ENCODE measurements around the gene MSRB3. TPM values are rescaled to one million over a fixed set of nuclear protein-coding genes. Genes with fewer than 3 reads are reported as not detected.

MSRB3 gene
- total RNA-seq, 1 donor from 2014 or later = 18.3 TPM

GRCh38 chr12:65420941-65421340, 142.5 kb downstream of the MSRB3 start:
- H3K36me3 ChIP-seq (ENCODE audit: control insufficient read depth, insufficient read depth, low read length) = no peaks in the 10 kb centered on the region
- DNase-seq (ENCODE audit: low read depth) = peak; percentile 35

GRCh38 chr12:65427646-65428045, 149.2 kb downstream of the MSRB3 start:
- no peaks in the 10 kb centered on the region for H3K27me3 ChIP-seq (ENCODE audit: control insufficient read depth, insufficient read depth, low read length)
- no peaks in the 10 kb centered on the region for H3K36me3 ChIP-seq (ENCODE audit: control insufficient read depth, insufficient read depth, low read length)
- DNase-seq (ENCODE audit: low read depth) = no peak
- no peak overlapping the region for H3K4me3 ChIP-seq (ENCODE audit: low read depth, low read length)
- no peak for TF ChIP-seq CTCF (IDR thresholded peaks at IDR 0.05; ENCODE audit: insufficient read depth, low read length, poor library complexity, severe bottlenecking)

More at GRCh38 chr12:65420941-65421340, 142.5 kb downstream of the MSRB3 start:
- no peak for TF ChIP-seq CTCF (IDR thresholded peaks at IDR 0.05; ENCODE audit: insufficient read depth, low read length, poor library complexity, severe bottlenecking)
- Histone ChIP-seq H3K27me3 (ENCODE audit: control insufficient read depth, insufficient read depth, low read length) (no peaks in the 10 kb centered on the region), H3K4me3 (ENCODE audit: low read depth, low read length) (no peak overlapping the region)

- DNase-seq (ENCODE audit: low read depth) = no peak
- TF ChIP-seq CTCF (IDR thresholded peaks at IDR 0.05; ENCODE audit: insufficient read depth, low read length, poor library complexity, severe bottlenecking) = no peak
- no peaks in the 10 kb centered on the region for H3K36me3 ChIP-seq (ENCODE audit: control insufficient read depth, insufficient read depth, low read length)
These were observed 151.5 kb downstream of the MSRB3 start for GRCh38 chr12:65430006-65430405.

GRCh38 chr12:65430571-65431306, 152.3 kb downstream of the MSRB3 start:
- Histone ChIP-seq H3K36me3 (ENCODE audit: control insufficient read depth, insufficient read depth, low read length) (no peaks in the 10 kb centered on the region), H3K4me3 (ENCODE audit: low read depth, low read length) (no peak overlapping the region), H3K27me3 (ENCODE audit: control insufficient read depth, insufficient read depth, low read length) (no peaks in the 10 kb centered on the region)
- no peak for TF ChIP-seq CTCF (IDR thresholded peaks at IDR 0.05; ENCODE audit: insufficient read depth, low read length, poor library complexity, severe bottlenecking)
- DNase-seq (ENCODE audit: low read depth) = peak; percentile 67

More at GRCh38 chr12:65430006-65430405, 151.5 kb downstream of the MSRB3 start:
- no peak overlapping the region for H3K4me3 ChIP-seq (ENCODE audit: low read depth, low read length)
- no peaks in the 10 kb centered on the region for H3K27me3 ChIP-seq (ENCODE audit: control insufficient read depth, insufficient read depth, low read length)

GRCh38 chr12:65432114-65432513, 153.6 kb downstream of the MSRB3 start:
- no peak for DNase-seq (ENCODE audit: low read depth)
- TF ChIP-seq CTCF (IDR thresholded peaks at IDR 0.05; ENCODE audit: insufficient read depth, low read length, poor library complexity, severe bottlenecking) = no peak

GRCh38 chr12:65432651-65433050, 154.2 kb downstream of the MSRB3 start:
- Histone ChIP-seq H3K4me3 (ENCODE audit: low read depth, low read length) (no peak overlapping the region), H3K36me3 (ENCODE audit: control insufficient read depth, insufficient read depth, low read length) (no peaks in the 10 kb centered on the region), H3K27me3 (ENCODE audit: control insufficient read depth, insufficient read depth, low read length) (no peaks in the 10 kb centered on the region)
- no peak for TF ChIP-seq CTCF (IDR thresholded peaks at IDR 0.05; ENCODE audit: insufficient read depth, low read length, poor library complexity, severe bottlenecking)
- no peak for DNase-seq (ENCODE audit: low read depth)

More at GRCh38 chr12:65432114-65432513, 153.6 kb downstream of the MSRB3 start:
- Histone ChIP-seq H3K27me3 (ENCODE audit: control insufficient read depth, insufficient read depth, low read length) (no peaks in the 10 kb centered on the region), H3K36me3 (ENCODE audit: control insufficient read depth, insufficient read depth, low read length) (no peaks in the 10 kb centered on the region), H3K4me3 (ENCODE audit: low read depth, low read length) (no peak overlapping the region)

Data from kidney epithelial cell (primary cell).